Heart right ventricle (tissue), 16 donors: ENCODE measurements around the gene GASK1B. TPM values are rescaled to one million over a fixed set of nuclear protein-coding genes. Genes with fewer than 3 reads are reported as not detected.

Experiments used
- ATAC-seq, 8 donors: fragments of 200-7000 bp; cut with Tn5 transposase; one replicate each; pipeline ENCODE4 v1.9.1; 2020; ENCODE audit warnings: mild to moderate bottlenecking in 8 of 8, moderate library complexity in 8 of 8, moderate number of reproducible peaks in 1 of 8
- DNase-seq, 2 donors: peaks; one replicate each; pipeline ENCODE4 v3.0.0-alpha.2; 2020
- H3K27ac ChIP-seq, 10 donors: fragments of 200-600 bp; sonication (generic) in 2 of 10; one replicate each; pipeline versions ENCODE4 v1.5.0 to v1.8.0; 2020 to 2022; ENCODE audit warnings: mild to moderate bottlenecking in 3 of 10
- H3K27me3 ChIP-seq, 7 donors: fragments of 200-600 bp; one replicate each; pipeline ENCODE4 v1.8.0; 2021 to 2022; ENCODE audit warnings: mild to moderate bottlenecking in 2 of 7
- H3K36me3 ChIP-seq, 9 donors: fragments of 200-600 bp; sonication (generic) in 1 of 9; one replicate each; pipeline versions ENCODE4 v1.5.0 to v1.8.0; 2020 to 2022; ENCODE audit warnings: mild to moderate bottlenecking in 2 of 9
- H3K4me1 ChIP-seq, 9 donors: fragments of 200-600 bp; sonication (generic) in 1 of 9; one replicate each; pipeline versions ENCODE4 v1.5.0 to v1.8.0; 2020 to 2022; ENCODE audit warnings: mild to moderate bottlenecking in 4 of 9
- H3K4me3 ChIP-seq, 10 donors: fragments of 200-600 bp; sonication (generic) in 2 of 10; one replicate each; pipeline versions ENCODE4 v1.5.0 to v1.8.0; 2020 to 2022; ENCODE audit warnings: mild to moderate bottlenecking in 7 of 10, moderate library complexity in 2 of 10
- H3K9me3 ChIP-seq, 11 donors: fragments of 200-600 bp in 10 of 11; sonication (generic) in 2 of 11; one replicate each; pipeline versions ENCODE4 v1.5.0 to v1.8.0; 2013 to 2022; ENCODE audit warnings: mild to moderate bottlenecking in 2 of 11, control low read depth in 1 of 11, moderate library complexity in 1 of 11
- WGBS, 2 donors: extraction: QIAGEN DNeasy Blood & Tissue Kit; methylation state at CpG; one replicate each; pipeline ENCODE4 v1.1.7; 2013; ENCODE audit warnings: inconsistent platforms in 1 of 2; 5-methylcytosine and 5-hydroxymethylcytosine counted together
- intact Hi-C, 10 donors: fragments of 100-400 bp; cut with DNase I; formaldehyde crosslinking; loops; one replicate each; pipeline versions ENCODE4 v1.11.1 to v1.14.2; 2022
- long read RNA-seq, 3 donors: library from polyadenylated mRNA; unstranded; transcript quantifications; one replicate each; pipeline ENCODE4 v2.0.0, GENCODE V29; 2020 to 2021
- polyA plus RNA-seq, 2 donors: library from polyadenylated mRNA; stranded (reverse); fragments of 200-250 nt; gene quantifications; one replicate each; pipeline ENCODE4 v1.2.3, GENCODE V29; 2013
- total RNA-seq, 10 donors: library from RNA; stranded (reverse); fragmentation: NEBNext Ultra II Directional in 3 of 10; extraction: Animal tissue kit (Norgen Biotek cat#: 25700) in 3 of 10; gene quantifications; one replicate each; pipeline versions ENCODE4 v1.2.1 to v1.2.4, GENCODE V29; 2021 to 2023
- TF ChIP-seq, protein P1 (sequence below), 9 donors: fragments of 200-600 bp; sonication (generic) in 2 of 9; IDR thresholded peaks; one replicate each; pipeline versions ENCODE4 v1.5.0 to v1.8.0; 2021 to 2022; ENCODE audit warnings: antibody characterized with exemption in 9 of 9, mild to moderate bottlenecking in 5 of 9, moderate library complexity in 1 of 9
- donor health status: Arrhythmogenic right ventricular cardiomyopathy.
- donor health status: ischemic (EF 13 %, LVEDD 7.1; RV severe dilation, severe dysfunction).
- donor health status: healthy with polysubstance abuse.
- donor health status: DM: no; HTN: yes; CAD: no.
- donor health status: DM: no; HTN: no; CAD: no.
- donor health status: ischemic (EF 25% LVEDD 6.9; RV normal size, moderate dysfunction).
- donor health status: ischemic (EF 25% LVEDD 5.7; RV mildly dilated, moderate dysfunction).
- donor health status: healthy.
- donor health status: DM: yes; HTN: yes; CAD: no.
- donor health status: Ischemic cardiomyopathy.
- donor health status: ischemic (EF 35%, LVEDD 5.7; RV mildly dilated, moderate dysfunction).
- donor health status: nonischemic (EF 11% LVEDD 7.7; RV severe dilation, severe dysfunction).
- donor health status: DM: yes; HTN: yes; CAD: no.
- donor health status: PGD.
- donor health status: ischemic (EF 29% LVEDD 5.4; RV normal size, mild dysfunction).
- donor health status: nonischemic (EF 23%, LVEDD 6.1; RV moderate dilation, normal function).

Gene GASK1B
- total RNA-seq (100 to 1,000 TPM in 2 of 10 donors, 10 to 100 TPM in 8; 50.5 to 109 (median 86.0) TPM), polyA plus RNA-seq (10 to 100 TPM; 12.4 to 24.1 TPM)
- long read RNA-seq, donor 1, full-length matches to known transcripts = 15 of 57 reads
- long read RNA-seq, donor 1, partial matches to known transcripts = 37 of 57 reads
- long read RNA-seq, donor 1, other reads (novel, unspliced or antisense) = 5 of 57 reads
- long read RNA-seq, donor 2, full-length matches to known transcripts = 29 of 88 reads
- long read RNA-seq, donor 2, partial matches to known transcripts = 47 of 88 reads
- long read RNA-seq, donor 2, other reads (novel, unspliced or antisense) = 12 of 88 reads
- long read RNA-seq, donor 3, full-length matches to known transcripts = 23 of 95 reads
- long read RNA-seq, donor 3, partial matches to known transcripts = 63 of 95 reads
- long read RNA-seq, donor 3, other reads (novel, unspliced or antisense) = 9 of 95 reads

DNA sequence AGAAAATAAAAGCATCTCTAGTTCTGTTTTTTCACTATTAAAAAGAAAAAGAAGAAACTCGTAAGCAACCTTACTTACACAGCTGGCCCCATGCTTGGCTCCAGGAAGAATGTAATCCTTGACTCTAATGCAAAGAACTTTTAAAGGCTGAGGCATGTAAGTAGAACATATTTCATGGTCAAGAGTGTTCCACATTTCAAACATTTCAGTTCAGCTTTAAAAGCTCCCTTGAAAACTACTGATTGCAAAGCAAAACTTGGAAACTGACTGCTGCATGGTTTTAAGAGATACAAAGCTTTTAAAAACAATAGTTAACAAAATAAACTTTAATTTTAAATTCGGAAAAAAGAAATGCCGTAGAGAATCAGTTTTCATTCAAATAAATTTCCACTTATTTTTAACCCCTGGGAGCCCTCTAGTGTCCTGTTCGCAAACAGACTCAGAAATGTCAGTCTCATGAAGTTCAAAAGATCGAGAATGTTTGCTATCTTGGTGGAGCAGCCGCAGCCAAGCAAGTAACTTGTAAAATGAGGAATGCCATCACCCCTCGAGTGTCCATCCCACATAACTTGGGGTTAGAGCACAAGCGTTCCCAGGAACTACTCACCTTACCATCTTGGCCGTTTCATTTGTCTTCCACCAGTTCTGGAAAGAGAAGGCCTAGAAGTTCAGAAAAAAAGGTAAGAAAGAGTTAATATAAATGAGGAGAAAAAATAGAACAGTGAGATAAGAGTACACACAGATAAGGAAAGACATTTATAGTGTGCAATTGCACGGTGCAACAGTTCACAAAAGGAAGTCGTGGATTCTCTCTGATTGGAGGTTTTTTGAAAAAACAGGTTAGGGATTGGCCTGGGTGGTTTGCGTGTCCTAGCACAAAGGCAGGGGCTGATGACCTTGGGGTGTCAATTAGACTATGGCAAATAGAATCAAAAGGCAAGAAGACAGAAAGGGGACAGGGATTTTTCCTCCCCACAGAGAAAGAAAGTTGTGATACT lies at the start of gene GASK1B:
Gene GASK1B, minus strand, starts transcription at position 765 of the 998 bp plus-strand sequence. CDS start 1,650 bp downstream, outside the sequence.
- peaks cover 0 to 5% (median 0%) of the 10 kb centered on the region in 9 donors for H3K36me3 ChIP-seq
- H3K27me3 ChIP-seq = peaks cover 0 to 6% (median 0%) of the 10 kb centered on the region in 7 donors
- H3K9me3 ChIP-seq = no peaks in the 10 kb centered on the region
- H3K4me3 ChIP-seq = peak within 1 kb of the TSS; percentile 47 to 83 (median 74)
- H3K27ac ChIP-seq = peak within 1 kb of the TSS; percentile 83 to 95 (median 90)
- 1% methylated on average over 12 of the region's 12 CpGs for WGBS, 2 donors
- DNase-seq = peak in 1 of 2 donors; percentile 68
- intact Hi-C loops = loop anchor here in 8 of 10 donors (1.0 to 5.0 kb wide), 6 partner anchors 50 to 180 kb away; no protein-coding TSS in a partner anchor
- TF ChIP-seq, protein P1, sequence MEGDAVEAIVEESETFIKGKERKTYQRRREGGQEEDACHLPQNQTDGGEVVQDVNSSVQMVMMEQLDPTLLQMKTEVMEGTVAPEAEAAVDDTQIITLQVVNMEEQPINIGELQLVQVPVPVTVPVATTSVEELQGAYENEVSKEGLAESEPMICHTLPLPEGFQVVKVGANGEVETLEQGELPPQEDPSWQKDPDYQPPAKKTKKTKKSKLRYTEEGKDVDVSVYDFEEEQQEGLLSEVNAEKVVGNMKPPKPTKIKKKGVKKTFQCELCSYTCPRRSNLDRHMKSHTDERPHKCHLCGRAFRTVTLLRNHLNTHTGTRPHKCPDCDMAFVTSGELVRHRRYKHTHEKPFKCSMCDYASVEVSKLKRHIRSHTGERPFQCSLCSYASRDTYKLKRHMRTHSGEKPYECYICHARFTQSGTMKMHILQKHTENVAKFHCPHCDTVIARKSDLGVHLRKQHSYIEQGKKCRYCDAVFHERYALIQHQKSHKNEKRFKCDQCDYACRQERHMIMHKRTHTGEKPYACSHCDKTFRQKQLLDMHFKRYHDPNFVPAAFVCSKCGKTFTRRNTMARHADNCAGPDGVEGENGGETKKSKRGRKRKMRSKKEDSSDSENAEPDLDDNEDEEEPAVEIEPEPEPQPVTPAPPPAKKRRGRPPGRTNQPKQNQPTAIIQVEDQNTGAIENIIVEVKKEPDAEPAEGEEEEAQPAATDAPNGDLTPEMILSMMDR (IDR thresholded peaks at IDR 0.05) = peak; percentile 44 to 81 (median 71)
- peaks cover 6 to 70% (median 55%) of the 10 kb centered on the region in 9 donors for H3K4me1 ChIP-seq
- ATAC-seq = peak; percentile 45 to 75 (median 64)

DNA sequence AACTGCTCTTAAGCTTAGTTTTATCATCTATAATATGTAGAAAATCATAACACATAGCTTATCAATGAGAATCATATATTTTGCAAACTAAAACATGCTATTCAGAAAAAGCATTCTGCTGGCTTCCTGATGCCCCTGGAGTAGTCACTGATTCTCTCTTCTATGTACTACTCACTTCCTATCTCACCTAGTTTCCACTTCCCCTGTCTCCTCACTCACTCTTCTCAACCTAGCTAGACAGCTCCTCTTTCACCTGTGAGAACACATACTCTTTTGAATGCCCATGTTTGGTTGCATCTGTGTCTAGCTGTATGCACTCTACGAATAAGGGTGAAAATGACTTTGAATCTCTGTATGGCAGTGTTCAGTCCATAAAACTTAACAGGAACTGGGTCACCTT lies 46.8 kb upstream of the GASK1B start:
- DNase-seq = no peak
- peaks cover 0 to 91% (median 32%) of the 10 kb centered on the region in 9 donors for H3K36me3 ChIP-seq
- no peak for ATAC-seq
- H3K9me3 ChIP-seq = no peaks in the 10 kb centered on the region
- no peak overlapping the region for H3K4me3 ChIP-seq
- intact Hi-C loops = no loop called here
- TF ChIP-seq, protein P1 (IDR thresholded peaks at IDR 0.05) = no peak
- 92 to 93% methylated on average over 1 of the region's 1 CpG for WGBS, 2 donors
- H3K27me3 ChIP-seq = no peaks in the 10 kb centered on the region
- H3K27ac ChIP-seq = no peak overlapping the region
- peaks cover 0 to 27% (median 8%) of the 10 kb centered on the region in 9 donors for H3K4me1 ChIP-seq

- ATAC-seq = peak; percentile 77 to 97 (median 92)
- 33 to 55% methylated on average over 5 of the region's 5 CpGs for WGBS, 2 donors
- Histone ChIP-seq H3K36me3 (peaks cover 0 to 91% (median 20%) of the 10 kb centered on the region in 9 donors), H3K4me3 (no peak overlapping the region), H3K9me3 (no peaks in the 10 kb centered on the region), H3K4me1 (peaks cover 0 to 27% (median 10%) of the 10 kb centered on the region in 9 donors), H3K27me3 (no peaks in the 10 kb centered on the region), H3K27ac (peak overlapping the region in 7 of 10 donors; percentile 34 to 74 (median 66))
- intact Hi-C loops = no loop called here
- peak in 1 of 2 donors; percentile 19 for DNase-seq
- TF ChIP-seq, protein P1 (IDR thresholded peaks at IDR 0.05) = no peak
Observed at GRCh38 chr4:158217763-158218162, 44.9 kb upstream of the GASK1B start.

- Histone ChIP-seq H3K4me1 (peaks cover 3 to 43% (median 22%) of the 10 kb centered on the region in 9 donors), H3K27ac (no peak overlapping the region), H3K4me3 (no peak overlapping the region), H3K27me3 (no peaks in the 10 kb centered on the region), H3K36me3 (peaks cover 0 to 67% (median 7%) of the 10 kb centered on the region in 9 donors), H3K9me3 (no peaks in the 10 kb centered on the region)
- intact Hi-C loops = no loop called here
- TF ChIP-seq, protein P1 (IDR thresholded peaks at IDR 0.05) = no peak
- ATAC-seq (no peak), DNase-seq (no peak)
- 91 to 93% methylated on average over 1 of the region's 1 CpG for WGBS, 2 donors
Observed at GRCh38 chr4:158214856-158215255, 42.0 kb upstream of the GASK1B start.
